Activated CD4-positive, alpha-beta T cell treated with anti-CD3 and anti-CD28 coated beads, Interleukin-2, amount 10 ng/mL, durations not matched to agents 24 days and 14 days (primary cell): ENCODE data around the gene WNK1. TPM values are rescaled to one million over a fixed set of nuclear protein-coding genes. Genes with fewer than 3 reads are reported as not detected.

Experiments used
- DNase-seq: peaks from one replicate; pipeline ENCODE4 v3.0.0; 2022
- H3K27ac Mint-ChIP-seq: one replicate; pipeline ENCODE4 v1.8.0; 2022; ENCODE audit warnings: mild to moderate bottlenecking, mixed read lengths
- H3K27me3 Mint-ChIP-seq: one replicate; pipeline ENCODE4 v1.8.0; 2022; ENCODE audit warnings: mixed read lengths
- H3K36me3 Mint-ChIP-seq: one replicate; pipeline ENCODE4 v1.8.0; 2022; ENCODE audit warnings: low read depth, mild to moderate bottlenecking, mixed read lengths
- H3K4me1 Mint-ChIP-seq: one replicate; pipeline ENCODE4 v1.8.0; 2021; ENCODE audit warnings: mixed read lengths
- H3K4me3 Mint-ChIP-seq: one replicate; pipeline ENCODE4 v1.8.0; 2022; ENCODE audit warnings: mild to moderate bottlenecking, moderate library complexity, mixed read lengths
- H3K9me3 Mint-ChIP-seq: one replicate; pipeline ENCODE4 v1.8.0; 2021; ENCODE audit warnings: mixed read lengths
- intact Hi-C: fragments of 100-400 bp; cut with micrococcal nuclease; formaldehyde crosslinking; loops from one replicate; pipeline ENCODE4 v1.15.1; 2023
- total RNA-seq: library from RNA; stranded (reverse); gene quantifications from 2 replicates; pipeline ENCODE4 v1.2.3, GENCODE V29; 2022

The WNK1 gene
- total RNA-seq, 1 donor from 2014 or later = 156 TPM

DNA sequence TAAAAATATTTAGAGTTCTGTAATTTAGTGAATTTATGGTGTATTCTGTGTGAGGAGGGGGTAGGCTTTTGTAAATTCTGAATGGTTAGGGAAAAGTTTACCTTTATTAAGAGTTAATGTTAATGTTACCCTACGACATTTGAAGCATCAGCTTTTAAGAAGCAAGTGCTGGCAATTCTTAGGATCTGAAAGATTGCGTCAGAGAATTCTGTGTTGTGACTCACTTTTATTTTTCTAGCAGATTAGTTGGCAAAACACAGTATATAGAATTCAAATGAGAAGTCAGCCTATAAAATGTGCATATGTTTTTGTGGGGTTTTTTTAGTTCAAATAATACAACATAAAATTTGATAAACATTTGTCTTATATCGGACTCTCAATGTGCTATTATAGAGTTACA lies 99.5 kb downstream of the WNK1 start:
- intact Hi-C loops = no loop called here
- peaks cover 22% of the 10 kb centered on the region for H3K36me3 Mint-ChIP-seq
- no peak for DNase-seq
- no peaks in the 10 kb centered on the region for H3K9me3 Mint-ChIP-seq
- H3K27ac Mint-ChIP-seq = no peak overlapping the region
- no peak overlapping the region for H3K4me3 Mint-ChIP-seq
- H3K4me1 Mint-ChIP-seq = peaks cover 30% of the 10 kb centered on the region
- no peaks in the 10 kb centered on the region for H3K27me3 Mint-ChIP-seq

DNA sequence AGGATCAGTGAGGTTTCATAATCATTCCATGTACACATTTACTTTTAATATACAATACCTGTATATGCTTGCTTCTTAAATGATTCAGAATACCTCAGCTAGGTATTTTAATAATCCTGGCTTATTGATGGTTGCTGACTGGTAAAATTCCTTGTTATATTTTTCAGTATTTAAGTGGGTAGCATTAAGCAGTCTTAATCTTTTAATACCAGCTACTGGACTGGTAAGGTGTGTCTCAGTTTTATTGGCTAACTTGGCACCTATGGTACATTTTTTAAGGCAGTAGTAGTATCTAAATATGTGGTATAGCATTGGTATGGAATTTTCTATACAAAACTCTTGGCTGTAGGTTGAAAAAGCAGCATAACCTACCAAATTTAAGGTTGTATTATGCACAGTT lies 100.5 kb downstream of the WNK1 start:
- DNase-seq = no peak
- no peaks in the 10 kb centered on the region for H3K27me3 Mint-ChIP-seq
- H3K36me3 Mint-ChIP-seq = peaks cover 26% of the 10 kb centered on the region
- peaks cover 26% of the 10 kb centered on the region for H3K4me1 Mint-ChIP-seq
- intact Hi-C loops = no loop called here
- H3K4me3 Mint-ChIP-seq = no peak overlapping the region
- no peak overlapping the region for H3K27ac Mint-ChIP-seq
- H3K9me3 Mint-ChIP-seq = no peaks in the 10 kb centered on the region

DNA sequence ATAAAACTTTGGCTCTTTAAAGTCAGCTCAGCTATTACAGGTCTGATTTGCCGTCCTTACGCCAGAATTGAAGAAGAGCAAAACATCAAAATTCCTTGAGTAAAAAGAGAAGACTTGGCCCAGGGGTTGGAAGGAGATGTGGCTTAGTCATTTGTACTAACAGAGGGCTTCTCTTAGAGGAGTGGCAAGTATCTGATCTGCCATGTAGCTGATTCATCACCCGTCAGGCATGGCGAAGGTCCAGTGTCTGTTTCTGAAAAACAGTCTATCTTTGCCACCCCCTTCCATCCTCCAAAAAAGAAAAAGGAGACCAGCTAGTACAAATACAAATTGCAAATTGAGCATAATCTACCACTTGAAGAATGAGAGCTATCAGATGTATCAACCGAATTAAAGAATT lies 105.2 kb downstream of the WNK1 start:
- H3K27ac Mint-ChIP-seq = no peak overlapping the region
- H3K9me3 Mint-ChIP-seq = no peaks in the 10 kb centered on the region
- DNase-seq = no peak
- no peak overlapping the region for H3K4me3 Mint-ChIP-seq
- intact Hi-C loops = no loop called here
- peaks cover 46% of the 10 kb centered on the region for H3K36me3 Mint-ChIP-seq
- no peaks in the 10 kb centered on the region for H3K27me3 Mint-ChIP-seq
- peaks cover 8% of the 10 kb centered on the region for H3K4me1 Mint-ChIP-seq

DNA sequence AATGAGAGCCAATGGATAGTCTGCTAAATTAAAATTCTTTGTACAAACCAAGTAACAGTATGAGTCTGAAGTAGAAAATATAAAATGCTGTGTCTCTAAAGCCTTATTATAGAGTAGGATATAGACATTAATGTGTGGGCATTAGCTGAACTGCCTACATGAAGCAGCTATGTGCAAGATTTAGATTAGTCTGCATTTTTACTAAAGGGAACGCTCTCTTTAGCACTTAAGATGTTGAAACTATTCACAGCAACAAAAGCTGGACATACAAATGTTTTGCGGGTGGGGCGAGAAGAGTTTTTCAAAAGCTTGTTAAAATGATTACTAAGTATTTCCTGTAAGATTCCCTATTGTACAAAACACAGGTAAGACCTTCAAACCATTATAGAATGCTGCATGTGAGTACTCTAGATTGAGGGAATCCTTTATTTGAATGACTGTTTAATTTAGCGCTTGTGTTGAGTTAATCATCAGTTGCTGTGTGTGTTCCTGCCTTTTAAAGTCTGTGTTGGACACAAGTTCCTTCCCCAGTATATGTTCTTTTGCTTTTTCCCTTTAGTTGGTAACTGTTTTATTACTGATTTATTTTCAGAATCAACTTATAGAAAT lies 110.0 kb downstream of the WNK1 start:
- Mint-ChIP-seq H3K27ac (no peak overlapping the region), H3K9me3 (no peaks in the 10 kb centered on the region), H3K4me1 (peaks cover 8% of the 10 kb centered on the region), H3K4me3 (no peak overlapping the region), H3K36me3 (peaks cover 54% of the 10 kb centered on the region), H3K27me3 (no peaks in the 10 kb centered on the region)
- intact Hi-C loops = no loop called here
- no peak for DNase-seq

DNA sequence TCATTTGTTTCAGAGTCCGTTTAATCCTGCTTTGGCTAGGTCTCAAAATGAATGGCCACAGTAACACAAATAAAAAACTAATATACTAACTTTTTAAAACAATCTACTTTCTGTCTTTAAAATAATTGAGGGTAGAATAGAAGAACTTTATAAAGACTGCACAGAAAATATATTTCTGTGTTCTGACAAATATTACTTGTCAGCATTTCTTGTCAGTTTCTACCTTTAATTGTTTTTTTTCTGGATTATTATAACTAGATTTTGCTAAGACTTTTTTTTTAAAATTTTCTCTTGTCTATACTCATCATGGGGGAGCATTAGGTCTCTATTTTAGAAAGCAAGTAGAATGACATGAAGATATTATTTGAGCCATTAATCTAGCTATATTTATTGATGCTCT lies 110.9 kb downstream of the WNK1 start:
- no peak overlapping the region for H3K4me3 Mint-ChIP-seq
- H3K27me3 Mint-ChIP-seq = no peaks in the 10 kb centered on the region
- H3K9me3 Mint-ChIP-seq = no peaks in the 10 kb centered on the region
- peaks cover 8% of the 10 kb centered on the region for H3K4me1 Mint-ChIP-seq
- intact Hi-C loops = no loop called here
- H3K27ac Mint-ChIP-seq = no peak overlapping the region
- peaks cover 51% of the 10 kb centered on the region for H3K36me3 Mint-ChIP-seq
- no peak for DNase-seq

DNA sequence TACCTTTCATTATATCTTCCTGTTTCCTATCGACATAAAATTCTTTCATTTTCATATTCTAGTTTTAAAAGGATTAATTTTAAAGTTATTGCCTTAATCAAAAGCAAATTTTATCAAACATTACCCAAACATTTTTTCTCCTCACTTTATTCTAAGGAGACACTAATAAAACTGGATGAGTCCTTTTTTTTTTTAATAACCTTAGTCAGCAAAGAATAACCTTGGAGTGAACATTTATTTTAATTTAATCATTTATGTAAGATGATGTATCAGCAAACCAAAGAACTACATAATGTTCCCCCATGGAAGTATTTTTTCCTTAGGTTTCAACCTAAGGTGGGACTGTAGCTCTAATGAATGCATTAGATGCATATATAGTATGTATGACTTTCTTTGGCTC lies 113.2 kb downstream of the WNK1 start:
- intact Hi-C loops = no loop called here
- Mint-ChIP-seq H3K9me3 (no peaks in the 10 kb centered on the region), H3K27me3 (no peaks in the 10 kb centered on the region), H3K36me3 (peaks cover 46% of the 10 kb centered on the region), H3K4me1 (peaks cover 8% of the 10 kb centered on the region), H3K4me3 (no peak overlapping the region), H3K27ac (no peak overlapping the region)
- no peak for DNase-seq

DNA sequence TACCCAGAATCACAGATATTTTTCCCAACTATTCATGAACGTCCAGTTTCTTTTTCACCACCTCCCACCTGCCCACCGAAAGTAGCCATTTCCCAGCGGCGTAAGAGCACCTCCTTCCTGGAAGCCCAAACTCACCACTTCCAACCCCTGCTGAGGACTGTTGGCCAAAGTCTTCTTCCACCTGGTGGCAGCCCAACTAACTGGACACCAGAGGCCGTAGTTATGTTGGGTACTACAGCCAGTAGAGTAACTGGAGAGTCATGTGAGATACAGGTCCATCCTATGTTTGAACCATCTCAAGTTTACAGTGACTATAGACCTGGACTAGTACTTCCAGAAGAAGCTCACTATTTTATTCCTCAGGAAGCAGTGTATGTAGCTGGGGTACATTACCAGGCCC lies 115.5 kb downstream of the WNK1 start:
- Mint-ChIP-seq H3K27me3 (no peaks in the 10 kb centered on the region), H3K36me3 (peaks cover 37% of the 10 kb centered on the region), H3K4me1 (peaks cover 6% of the 10 kb centered on the region), H3K27ac (no peak overlapping the region), H3K9me3 (no peaks in the 10 kb centered on the region), H3K4me3 (no peak overlapping the region)
- DNase-seq = no peak
- intact Hi-C loops = no loop called here

DNA sequence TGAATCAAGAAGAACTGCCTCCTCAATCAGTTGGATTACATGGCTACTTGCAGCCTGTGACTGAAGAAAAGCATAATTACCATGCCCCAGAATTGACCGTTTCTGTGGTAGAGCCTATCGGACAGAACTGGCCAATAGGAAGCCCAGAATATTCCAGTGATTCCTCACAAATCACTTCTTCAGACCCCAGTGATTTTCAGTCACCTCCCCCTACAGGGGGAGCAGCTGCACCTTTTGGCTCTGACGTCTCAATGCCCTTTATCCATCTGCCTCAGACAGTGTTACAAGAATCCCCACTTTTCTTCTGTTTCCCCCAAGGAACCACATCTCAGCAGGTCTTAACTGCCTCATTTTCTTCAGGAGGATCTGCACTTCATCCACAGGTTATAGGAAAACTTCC lies 116.3 kb downstream of the WNK1 start:
- Mint-ChIP-seq H3K27ac (no peak overlapping the region), H3K27me3 (no peaks in the 10 kb centered on the region), H3K36me3 (peaks cover 35% of the 10 kb centered on the region)

DNA sequence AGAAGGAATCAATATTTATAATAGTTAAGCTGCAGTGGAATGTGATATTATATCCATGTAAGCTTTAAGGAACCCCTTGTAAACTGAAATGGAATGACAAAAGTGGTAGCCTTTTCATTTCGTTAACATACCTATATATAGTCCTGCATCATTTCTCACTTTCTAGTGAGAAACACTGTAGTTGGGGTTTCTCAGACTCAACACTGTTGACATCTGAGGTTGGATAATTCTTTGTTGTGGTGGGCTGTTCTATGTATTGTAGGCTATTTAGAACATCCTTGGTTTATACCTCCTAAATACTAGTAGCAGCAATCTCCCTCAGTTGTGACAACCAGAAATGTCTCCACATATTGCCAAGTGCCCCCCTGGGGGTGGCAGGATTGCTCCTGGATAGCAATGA lies 118.0 kb downstream of the WNK1 start:
- no peak for DNase-seq
- intact Hi-C loops = no loop called here

More for the DNA sequence above, 116.3 kb downstream of the WNK1 start:
- intact Hi-C loops = no loop called here
- H3K9me3 Mint-ChIP-seq = no peaks in the 10 kb centered on the region
- H3K4me3 Mint-ChIP-seq = no peak overlapping the region
- peaks cover 6% of the 10 kb centered on the region for H3K4me1 Mint-ChIP-seq
- DNase-seq = no peak

DNA sequence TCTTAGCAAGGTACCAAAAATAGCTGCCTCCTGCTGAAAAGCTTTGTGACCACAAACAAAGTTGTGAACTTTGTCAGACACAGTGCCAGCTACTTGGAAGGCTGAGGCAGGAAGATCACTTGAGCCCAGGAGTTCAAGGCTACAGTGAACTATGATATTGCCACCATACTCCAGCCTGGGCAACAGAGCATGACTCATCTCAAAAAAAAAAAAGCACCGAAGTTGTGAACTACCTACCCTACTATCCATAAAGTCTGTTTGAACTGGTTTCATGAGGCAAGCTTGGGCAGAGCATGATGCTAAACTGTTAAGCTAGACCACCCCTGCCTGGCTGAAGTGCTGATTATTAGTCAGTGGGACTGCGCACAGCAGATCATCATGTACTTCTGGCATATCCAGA lies 121.6 kb downstream of the WNK1 start:
- no peak for DNase-seq
- intact Hi-C loops = no loop called here
- H3K27me3 Mint-ChIP-seq = no peaks in the 10 kb centered on the region
- no peak overlapping the region for H3K27ac Mint-ChIP-seq
- no peaks in the 10 kb centered on the region for H3K9me3 Mint-ChIP-seq
- no peak overlapping the region for H3K4me3 Mint-ChIP-seq
- H3K36me3 Mint-ChIP-seq = peaks cover 27% of the 10 kb centered on the region
- peaks cover 6% of the 10 kb centered on the region for H3K4me1 Mint-ChIP-seq

More for the DNA sequence above, 118.0 kb downstream of the WNK1 start:
- Mint-ChIP-seq H3K9me3 (no peaks in the 10 kb centered on the region), H3K27me3 (no peaks in the 10 kb centered on the region), H3K4me1 (peaks cover 6% of the 10 kb centered on the region), H3K4me3 (no peak overlapping the region), H3K27ac (no peak overlapping the region), H3K36me3 (peaks cover 32% of the 10 kb centered on the region)

DNA sequence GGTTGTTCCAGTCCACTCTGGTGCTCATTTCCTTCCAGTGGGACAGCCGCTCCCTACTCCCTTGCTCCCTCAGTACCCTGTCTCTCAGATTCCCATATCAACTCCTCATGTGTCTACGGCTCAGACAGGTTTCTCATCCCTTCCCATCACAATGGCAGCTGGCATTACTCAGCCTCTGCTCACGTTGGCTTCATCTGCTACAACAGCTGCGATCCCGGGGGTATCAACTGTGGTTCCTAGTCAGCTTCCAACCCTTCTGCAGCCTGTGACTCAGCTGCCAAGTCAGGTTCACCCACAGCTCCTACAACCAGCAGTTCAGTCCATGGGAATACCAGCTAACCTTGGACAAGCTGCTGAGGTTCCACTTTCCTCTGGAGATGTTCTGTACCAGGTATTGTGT lies 127.3 kb downstream of the WNK1 start:
- no peak overlapping the region for H3K4me3 Mint-ChIP-seq
- intact Hi-C loops = no loop called here
- no peaks in the 10 kb centered on the region for H3K9me3 Mint-ChIP-seq
- peaks cover 2% of the 10 kb centered on the region for H3K4me1 Mint-ChIP-seq
- no peak for DNase-seq
- H3K27ac Mint-ChIP-seq = no peak overlapping the region
- H3K27me3 Mint-ChIP-seq = no peaks in the 10 kb centered on the region
- H3K36me3 Mint-ChIP-seq = peaks cover 52% of the 10 kb centered on the region

DNA sequence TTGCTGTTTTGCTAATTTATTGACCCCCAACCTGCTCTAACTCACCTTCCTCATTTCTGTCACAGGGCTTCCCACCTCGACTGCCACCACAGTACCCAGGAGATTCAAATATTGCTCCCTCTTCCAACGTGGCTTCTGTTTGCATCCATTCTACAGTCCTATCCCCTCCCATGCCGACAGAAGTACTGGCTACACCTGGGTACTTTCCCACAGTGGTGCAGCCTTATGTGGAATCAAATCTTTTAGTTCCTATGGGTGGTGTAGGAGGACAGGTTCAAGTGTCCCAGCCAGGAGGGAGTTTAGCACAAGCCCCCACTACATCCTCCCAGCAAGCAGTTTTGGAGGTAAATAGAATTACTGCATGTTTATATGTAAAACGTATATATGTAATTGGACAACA lies 128.3 kb downstream of the WNK1 start:
- Mint-ChIP-seq H3K4me1 (peaks cover 2% of the 10 kb centered on the region), H3K4me3 (no peak overlapping the region), H3K27me3 (no peaks in the 10 kb centered on the region), H3K27ac (no peak overlapping the region), H3K9me3 (no peaks in the 10 kb centered on the region), H3K36me3 (peaks cover 55% of the 10 kb centered on the region)
- DNase-seq = peak; percentile 47
- intact Hi-C loops = no loop called here

DNA sequence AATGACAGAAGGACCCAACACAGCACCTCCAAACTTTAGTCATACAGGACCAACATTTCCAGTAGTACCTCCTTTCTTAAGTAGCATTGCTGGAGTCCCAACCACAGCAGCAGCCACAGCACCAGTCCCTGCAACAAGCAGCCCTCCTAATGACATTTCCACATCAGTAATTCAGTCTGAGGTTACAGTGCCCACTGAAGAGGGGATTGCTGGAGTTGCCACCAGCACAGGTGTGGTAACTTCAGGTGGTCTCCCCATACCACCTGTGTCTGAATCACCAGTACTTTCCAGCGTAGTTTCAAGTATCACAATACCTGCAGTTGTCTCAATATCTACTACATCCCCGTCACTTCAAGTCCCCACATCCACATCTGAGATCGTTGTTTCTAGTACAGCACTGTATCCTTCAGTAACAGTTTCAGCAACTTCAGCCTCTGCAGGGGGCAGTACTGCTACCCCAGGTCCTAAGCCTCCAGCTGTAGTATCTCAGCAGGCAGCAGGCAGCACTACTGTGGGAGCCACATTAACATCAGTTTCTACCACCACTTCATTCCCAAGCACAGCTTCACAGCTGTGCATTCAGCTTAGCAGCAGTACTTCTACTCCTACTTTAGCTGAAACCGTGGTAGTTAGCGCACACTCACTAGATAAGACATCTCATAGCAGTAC lies 132.5 kb downstream of the WNK1 start:
- peaks cover 2% of the 10 kb centered on the region for H3K4me1 Mint-ChIP-seq
- H3K27ac Mint-ChIP-seq = no peak overlapping the region
- H3K9me3 Mint-ChIP-seq = no peaks in the 10 kb centered on the region
- peak; percentile 51 for DNase-seq
- H3K4me3 Mint-ChIP-seq = no peak overlapping the region
- intact Hi-C loops = no loop called here
- H3K27me3 Mint-ChIP-seq = no peaks in the 10 kb centered on the region
- H3K36me3 Mint-ChIP-seq = peaks cover 63% of the 10 kb centered on the region

DNA sequence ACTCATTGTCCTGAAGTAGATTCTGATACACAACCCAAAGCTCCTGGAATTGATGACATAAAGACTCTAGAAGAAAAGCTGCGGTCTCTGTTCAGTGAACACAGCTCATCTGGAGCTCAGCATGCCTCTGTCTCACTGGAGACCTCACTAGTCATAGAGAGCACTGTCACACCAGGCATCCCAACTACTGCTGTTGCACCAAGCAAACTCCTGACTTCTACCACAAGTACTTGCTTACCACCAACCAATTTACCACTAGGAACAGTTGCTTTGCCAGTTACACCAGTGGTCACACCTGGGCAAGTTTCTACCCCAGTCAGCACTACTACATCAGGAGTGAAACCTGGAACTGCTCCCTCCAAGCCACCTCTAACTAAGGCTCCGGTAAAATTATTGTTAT lies 133.3 kb downstream of the WNK1 start:
- intact Hi-C loops = no loop called here
- H3K4me3 Mint-ChIP-seq = no peak overlapping the region
- DNase-seq = no peak
- H3K9me3 Mint-ChIP-seq = no peaks in the 10 kb centered on the region
- no peak overlapping the region for H3K27ac Mint-ChIP-seq
- peaks cover 2% of the 10 kb centered on the region for H3K4me1 Mint-ChIP-seq
- no peaks in the 10 kb centered on the region for H3K27me3 Mint-ChIP-seq
- H3K36me3 Mint-ChIP-seq = peaks cover 59% of the 10 kb centered on the region

DNA sequence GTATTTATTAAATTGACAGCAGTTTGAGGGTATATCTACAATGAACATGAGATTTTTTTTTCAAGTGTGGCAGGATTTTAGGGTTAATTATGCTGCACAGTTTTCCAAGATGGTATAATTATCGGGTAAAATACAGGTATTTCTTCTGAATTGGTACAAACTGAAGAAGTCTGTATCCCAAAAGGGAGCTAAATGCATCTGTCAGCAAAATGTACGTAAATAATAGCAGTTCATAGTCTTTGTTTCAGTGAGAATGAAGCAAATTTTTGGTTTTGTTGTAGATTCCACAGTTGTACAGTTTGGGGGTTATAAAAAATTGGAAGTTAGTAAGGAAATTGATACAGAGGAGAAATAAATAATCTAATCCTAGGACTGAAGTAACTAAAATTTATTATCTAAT lies 133.8 kb downstream of the WNK1 start:
- DNase-seq = no peak
- intact Hi-C loops = no loop called here
- no peaks in the 10 kb centered on the region for H3K27me3 Mint-ChIP-seq
- peaks cover 2% of the 10 kb centered on the region for H3K4me1 Mint-ChIP-seq
- no peak overlapping the region for H3K4me3 Mint-ChIP-seq
- peaks cover 58% of the 10 kb centered on the region for H3K36me3 Mint-ChIP-seq
- H3K27ac Mint-ChIP-seq = no peak overlapping the region
- no peaks in the 10 kb centered on the region for H3K9me3 Mint-ChIP-seq
